ENCODE measurements around the gene TAPT1.

Gene TAPT1

DNA sequence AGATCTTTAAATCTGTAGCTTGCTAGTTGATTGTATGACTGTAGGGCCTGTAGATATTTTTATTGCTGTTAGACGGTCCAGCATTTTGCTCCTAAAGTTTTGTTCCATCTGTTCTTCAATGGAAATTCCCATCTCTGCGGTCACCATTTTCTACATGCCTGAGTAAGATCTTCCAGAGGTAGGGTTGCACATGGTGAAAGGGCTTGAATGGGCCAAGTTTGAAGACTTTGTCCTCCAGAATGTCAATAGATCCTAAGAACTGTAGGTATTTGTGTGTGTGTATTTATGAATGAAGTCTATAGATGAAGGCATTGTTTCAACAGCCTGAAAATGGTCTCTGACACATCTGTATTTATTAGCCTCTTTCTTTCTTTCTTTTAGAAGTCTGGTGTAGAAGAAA is 22.3 kb upstream of the TAPT1 start:
- no peak for TF ChIP-seq CREB1 (IDR thresholded peaks at IDR 0.05; ENCODE audit: low read depth)
- TF ChIP-seq NFIC (IDR thresholded peaks at IDR 0.05) = no peak

DNA sequence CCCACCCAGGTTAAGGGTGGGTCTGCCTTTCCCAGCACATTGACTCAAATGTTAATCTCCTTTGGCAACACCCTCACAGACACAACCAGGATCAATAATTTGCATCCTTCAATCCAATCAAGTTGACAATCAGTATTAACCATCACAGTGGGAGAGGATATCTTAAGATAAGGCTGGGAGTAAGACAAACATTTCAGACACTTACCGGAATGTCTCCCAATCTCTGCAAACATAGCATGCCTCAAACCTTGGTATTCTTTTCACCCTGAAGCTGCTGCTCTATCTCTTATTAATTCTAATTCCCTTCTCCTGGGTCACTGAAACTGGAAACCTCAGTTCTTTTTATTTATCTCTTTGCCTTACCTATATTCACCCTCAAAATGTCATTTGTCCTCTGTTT is 19.0 kb upstream of the TAPT1 start:
- no peak for TF ChIP-seq YY1 (IDR thresholded peaks at IDR 0.05; ENCODE audit: low read depth)
- TF ChIP-seq, protein P1, sequence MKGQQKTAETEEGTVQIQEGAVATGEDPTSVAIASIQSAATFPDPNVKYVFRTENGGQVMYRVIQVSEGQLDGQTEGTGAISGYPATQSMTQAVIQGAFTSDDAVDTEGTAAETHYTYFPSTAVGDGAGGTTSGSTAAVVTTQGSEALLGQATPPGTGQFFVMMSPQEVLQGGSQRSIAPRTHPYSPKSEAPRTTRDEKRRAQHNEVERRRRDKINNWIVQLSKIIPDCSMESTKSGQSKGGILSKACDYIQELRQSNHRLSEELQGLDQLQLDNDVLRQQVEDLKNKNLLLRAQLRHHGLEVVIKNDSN (IDR thresholded peaks at IDR 0.05) = no peak
- TF ChIP-seq FOXM1 (IDR thresholded peaks at IDR 0.05; ENCODE audit: borderline replicate concordance, low read depth) = no peak
- no peak for TF ChIP-seq ZBTB7A (IDR thresholded peaks at IDR 0.05; ENCODE audit: low read depth)
- TF ChIP-seq TCF12 (IDR thresholded peaks at IDR 0.05; ENCODE audit: low read depth) = no peak
- no peak for TF ChIP-seq TAF1 (IDR thresholded peaks at IDR 0.05; ENCODE audit: low read depth)
- TF ChIP-seq EGR1 (IDR thresholded peaks at IDR 0.05) = no peak
- TF ChIP-seq CREB1 (IDR thresholded peaks at IDR 0.05; ENCODE audit: low read depth) = no peak
- TF ChIP-seq RAD21 (IDR thresholded peaks at IDR 0.05; ENCODE audit: low read depth) = no peak
- TF ChIP-seq EP300 (IDR thresholded peaks at IDR 0.05; ENCODE audit: borderline replicate concordance) = no peak
- TF ChIP-seq, protein P2, sequence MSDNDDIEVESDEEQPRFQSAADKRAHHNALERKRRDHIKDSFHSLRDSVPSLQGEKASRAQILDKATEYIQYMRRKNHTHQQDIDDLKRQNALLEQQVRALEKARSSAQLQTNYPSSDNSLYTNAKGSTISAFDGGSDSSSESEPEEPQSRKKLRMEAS (IDR thresholded peaks at IDR 0.05) = no peak
- TF ChIP-seq TEAD4 (IDR thresholded peaks at IDR 0.05) = no peak
- TF ChIP-seq, protein P3, sequence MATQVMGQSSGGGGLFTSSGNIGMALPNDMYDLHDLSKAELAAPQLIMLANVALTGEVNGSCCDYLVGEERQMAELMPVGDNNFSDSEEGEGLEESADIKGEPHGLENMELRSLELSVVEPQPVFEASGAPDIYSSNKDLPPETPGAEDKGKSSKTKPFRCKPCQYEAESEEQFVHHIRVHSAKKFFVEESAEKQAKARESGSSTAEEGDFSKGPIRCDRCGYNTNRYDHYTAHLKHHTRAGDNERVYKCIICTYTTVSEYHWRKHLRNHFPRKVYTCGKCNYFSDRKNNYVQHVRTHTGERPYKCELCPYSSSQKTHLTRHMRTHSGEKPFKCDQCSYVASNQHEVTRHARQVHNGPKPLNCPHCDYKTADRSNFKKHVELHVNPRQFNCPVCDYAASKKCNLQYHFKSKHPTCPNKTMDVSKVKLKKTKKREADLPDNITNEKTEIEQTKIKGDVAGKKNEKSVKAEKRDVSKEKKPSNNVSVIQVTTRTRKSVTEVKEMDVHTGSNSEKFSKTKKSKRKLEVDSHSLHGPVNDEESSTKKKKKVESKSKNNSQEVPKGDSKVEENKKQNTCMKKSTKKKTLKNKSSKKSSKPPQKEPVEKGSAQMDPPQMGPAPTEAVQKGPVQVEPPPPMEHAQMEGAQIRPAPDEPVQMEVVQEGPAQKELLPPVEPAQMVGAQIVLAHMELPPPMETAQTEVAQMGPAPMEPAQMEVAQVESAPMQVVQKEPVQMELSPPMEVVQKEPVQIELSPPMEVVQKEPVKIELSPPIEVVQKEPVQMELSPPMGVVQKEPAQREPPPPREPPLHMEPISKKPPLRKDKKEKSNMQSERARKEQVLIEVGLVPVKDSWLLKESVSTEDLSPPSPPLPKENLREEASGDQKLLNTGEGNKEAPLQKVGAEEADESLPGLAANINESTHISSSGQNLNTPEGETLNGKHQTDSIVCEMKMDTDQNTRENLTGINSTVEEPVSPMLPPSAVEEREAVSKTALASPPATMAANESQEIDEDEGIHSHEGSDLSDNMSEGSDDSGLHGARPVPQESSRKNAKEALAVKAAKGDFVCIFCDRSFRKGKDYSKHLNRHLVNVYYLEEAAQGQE (IDR thresholded peaks at IDR 0.05; ENCODE audit: low read depth) = no peak
- TF ChIP-seq CEBPB (IDR thresholded peaks at IDR 0.05) = no peak
- TF ChIP-seq NFIC (IDR thresholded peaks at IDR 0.05) = no peak

DNA sequence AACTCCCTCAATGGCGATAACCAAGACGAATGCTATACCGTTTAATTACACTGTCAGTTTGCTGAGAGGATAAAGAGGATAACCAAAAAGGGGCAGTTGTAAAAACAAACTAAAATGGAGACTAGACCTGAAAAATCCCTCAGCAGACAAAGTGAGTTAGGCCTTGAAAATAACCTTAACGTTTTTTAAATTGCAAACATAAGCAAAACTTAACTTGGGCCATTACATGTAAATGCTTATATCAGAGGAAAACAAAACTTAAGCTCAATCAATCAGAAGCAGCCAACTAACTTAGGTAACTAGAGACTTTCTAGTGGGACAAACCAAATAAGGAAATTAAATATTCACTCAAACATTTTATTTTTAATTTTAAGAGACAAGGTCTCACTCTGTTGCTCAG is 17.0 kb upstream of the TAPT1 start:
- TF ChIP-seq, protein P3 (IDR thresholded peaks at IDR 0.05; ENCODE audit: low read depth) = no peak
- TF ChIP-seq RAD21 (IDR thresholded peaks at IDR 0.05; ENCODE audit: low read depth) = no peak
- TF ChIP-seq FOXM1 (IDR thresholded peaks at IDR 0.05; ENCODE audit: borderline replicate concordance, low read depth) = no peak
- TF ChIP-seq CREB1 (IDR thresholded peaks at IDR 0.05; ENCODE audit: low read depth) = no peak
- TF ChIP-seq TCF12 (IDR thresholded peaks at IDR 0.05; ENCODE audit: low read depth) = no peak
- TF ChIP-seq, protein P1 (IDR thresholded peaks at IDR 0.05) = no peak
- no peak for TF ChIP-seq TAF1 (IDR thresholded peaks at IDR 0.05; ENCODE audit: low read depth)
- no peak for TF ChIP-seq TEAD4 (IDR thresholded peaks at IDR 0.05)
- TF ChIP-seq, protein P2 (IDR thresholded peaks at IDR 0.05) = no peak
- no peak for TF ChIP-seq CEBPB (IDR thresholded peaks at IDR 0.05)
- TF ChIP-seq NFIC (IDR thresholded peaks at IDR 0.05) = no peak
- no peak for TF ChIP-seq YY1 (IDR thresholded peaks at IDR 0.05; ENCODE audit: low read depth)
- TF ChIP-seq EP300 (IDR thresholded peaks at IDR 0.05; ENCODE audit: borderline replicate concordance) = no peak
- TF ChIP-seq EGR1 (IDR thresholded peaks at IDR 0.05) = no peak
- no peak for TF ChIP-seq ZBTB7A (IDR thresholded peaks at IDR 0.05; ENCODE audit: low read depth)

DNA sequence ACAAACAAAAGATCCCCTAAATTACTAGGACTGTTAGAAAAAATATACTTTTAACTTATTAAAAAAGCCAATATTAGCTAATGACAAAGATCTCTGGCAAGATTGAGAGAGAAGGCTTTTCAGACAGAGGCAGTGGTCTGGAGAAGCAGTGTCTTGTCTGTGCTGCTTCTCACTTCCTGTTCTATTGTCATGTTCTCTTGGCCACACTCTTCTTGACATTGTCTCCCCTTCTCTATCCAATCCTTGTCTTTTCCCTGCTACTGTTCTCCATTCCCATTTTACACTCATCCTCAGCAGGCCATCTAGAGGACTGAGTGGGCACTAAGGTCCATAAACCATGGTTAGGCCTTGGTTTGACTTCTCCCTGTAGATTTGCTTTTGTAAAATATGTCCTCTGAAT is 14.0 kb upstream of the TAPT1 start:
- no peak for TF ChIP-seq EGR1 (IDR thresholded peaks at IDR 0.05)
- TF ChIP-seq YY1 (IDR thresholded peaks at IDR 0.05; ENCODE audit: low read depth) = no peak
- TF ChIP-seq, protein P3 (IDR thresholded peaks at IDR 0.05; ENCODE audit: low read depth) = no peak
- TF ChIP-seq RAD21 (IDR thresholded peaks at IDR 0.05; ENCODE audit: low read depth) = no peak
- TF ChIP-seq, protein P2 (IDR thresholded peaks at IDR 0.05) = no peak
- TF ChIP-seq NFIC (IDR thresholded peaks at IDR 0.05) = no peak

DNA sequence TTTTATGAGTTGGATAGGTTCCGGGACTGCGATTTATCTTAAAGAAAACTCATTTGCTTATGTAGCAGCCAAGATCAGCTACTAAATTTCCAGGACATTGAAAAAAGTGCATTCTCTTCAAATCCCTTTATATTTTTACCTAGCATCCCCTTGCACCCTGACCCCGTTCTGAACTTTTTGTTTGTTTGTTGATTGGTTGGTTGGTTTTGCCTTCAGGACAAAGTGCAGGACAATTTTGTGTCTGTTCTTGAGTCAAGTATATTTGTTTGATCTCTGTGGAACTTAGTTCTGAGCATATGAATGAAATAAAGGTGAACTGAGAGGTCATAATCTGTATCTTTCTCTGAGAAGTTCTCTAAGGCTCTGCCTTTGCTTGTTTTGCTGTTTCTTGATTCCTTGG is 12.8 kb upstream of the TAPT1 start:
- TF ChIP-seq EP300 (IDR thresholded peaks at IDR 0.05; ENCODE audit: borderline replicate concordance) (no peak), ZBTB7A (IDR thresholded peaks at IDR 0.05; ENCODE audit: low read depth) (no peak), TAF1 (IDR thresholded peaks at IDR 0.05; ENCODE audit: low read depth) (no peak), EGR1 (IDR thresholded peaks at IDR 0.05) (no peak), RAD21 (IDR thresholded peaks at IDR 0.05; ENCODE audit: low read depth) (no peak), FOXM1 (IDR thresholded peaks at IDR 0.05; ENCODE audit: borderline replicate concordance, low read depth) (no peak), CREB1 (IDR thresholded peaks at IDR 0.05; ENCODE audit: low read depth) (no peak), YY1 (IDR thresholded peaks at IDR 0.05; ENCODE audit: low read depth) (no peak), CEBPB (IDR thresholded peaks at IDR 0.05) (no peak), TCF12 (IDR thresholded peaks at IDR 0.05; ENCODE audit: low read depth) (no peak), NFIC (IDR thresholded peaks at IDR 0.05) (no peak)
- TF ChIP-seq, protein P2 (IDR thresholded peaks at IDR 0.05) = no peak
- TF ChIP-seq, protein P3 (IDR thresholded peaks at IDR 0.05; ENCODE audit: low read depth) = no peak
- TF ChIP-seq, protein P1 (IDR thresholded peaks at IDR 0.05) = no peak
